Gastrocnemius medialis (tissue), 4 donors: ENCODE results near the gene HIP1R. TPM values are rescaled to one million over a fixed set of nuclear protein-coding genes. Genes with fewer than 3 reads are reported as not detected.
A peak's percentile ranks its signal among the peaks of the same experiment; 100 is the strongest.
"Not testable (repeated sequence)": the region's sequence is repeated elsewhere in the genome, so short reads cannot be mapped to it uniquely, and the experiment has no call there.

Experiments
- ATAC-seq, 2 donors: fragments of 150-250 bp; one replicate each; pipeline ENCODE4 v1.9.1; 2016
- DNase-seq, 2 donors: peaks; one replicate each; pipeline ENCODE4 v3.0.0-alpha.2; 2019
- H3K27ac ChIP-seq, 4 donors: fragments of 200-600 bp; sonication (generic); 1 replicate in 1 of 4; 2 replicates in 3 of 4; pipeline ENCODE4 v1.5.1; 2016 to 2018; ENCODE audit warnings: mild to moderate bottlenecking in 2 of 4, moderate library complexity in 1 of 4
- H3K27me3 ChIP-seq, 3 donors: fragments of 200-600 bp; sonication (generic) in 2 of 3; 1 replicate in 1 of 3; 2 replicates in 2 of 3; pipeline versions ENCODE4 v1.5.1 to v1.6.0; 2016 to 2019; ENCODE audit warnings: mild to moderate bottlenecking in 1 of 3, moderate library complexity in 1 of 3
- H3K36me3 ChIP-seq, 2 donors: fragments of 200-600 bp; sonication (generic) in 1 of 2; one replicate each; pipeline ENCODE4 v1.5.1; 2017 to 2018
- H3K4me1 ChIP-seq, 2 donors: fragments of 200-600 bp; sonication (generic) in 1 of 2; one replicate each; pipeline ENCODE4 v1.5.1; 2016 to 2017; ENCODE audit warnings: mild to moderate bottlenecking in 2 of 2
- H3K4me3 ChIP-seq, 4 donors: fragments of 200-600 bp; sonication (generic) in 3 of 4; 1 replicate in 1 of 4; 2 replicates in 3 of 4; pipeline ENCODE4 v1.5.1; 2016 to 2019; ENCODE audit warnings: mild to moderate bottlenecking in 2 of 4
- H3K9me3 ChIP-seq, 3 donors: fragments of 200-600 bp; sonication (generic) in 2 of 3; 1 replicate in 1 of 3; 2 replicates in 2 of 3; pipeline ENCODE4 v1.5.1; 2016 to 2019
- POLR2A ChIP-seq, 2 donors: fragments of 450-650 bp; IDR thresholded peaks; one replicate each; pipeline ENCODE4 v1.6.1; 2017; ENCODE audit warnings: antibody characterized with exemption in 2 of 2, mild to moderate bottlenecking in 2 of 2, moderate library complexity in 2 of 2
- in situ Hi-C, 4 donors: fragments of 200-750 bp; cut with MboI; loops; one replicate each; pipeline versions ENCODE4 v1.15.0 to v1.8.0; 2017; ENCODE audit warnings: low sequenced_read_pairs in 4 of 4
- intact Hi-C: fragments of 100-400 bp; cut with DNase I; formaldehyde crosslinking; loops from one replicate; pipeline ENCODE4 v1.15.1; 2023; ENCODE audit warnings: low total_unique reads
- total RNA-seq, 4 donors: library from RNA; depleted of rRNA; stranded (reverse); fragments of >200 nt; gene quantifications; one replicate each; pipeline versions ENCODE4 v1.1.0 to v1.2.3, GENCODE V29; 2016
- TF ChIP-seq, protein P1 (sequence below), 5 experiments: fragments of 450-650 bp in 3 of 5; fragments of 200-600 bp in 2 of 5; sonication (generic) in 2 of 5; IDR thresholded peaks in 4 of 5; conservative IDR thresholded peaks in 1 of 5; 1 replicate in 4 of 5; 2 replicates in 1 of 5; pipeline ENCODE4 v1.5.1; 2016 to 2019; ENCODE audit warnings: antibody characterized with exemption in 5 of 5, mild to moderate bottlenecking in 3 of 5, moderate library complexity in 3 of 5

Gene HIP1R
- total RNA-seq, 4 donors from 2014 or later: 9.3 to 14.8 (median 14.5) TPM

DNA sequence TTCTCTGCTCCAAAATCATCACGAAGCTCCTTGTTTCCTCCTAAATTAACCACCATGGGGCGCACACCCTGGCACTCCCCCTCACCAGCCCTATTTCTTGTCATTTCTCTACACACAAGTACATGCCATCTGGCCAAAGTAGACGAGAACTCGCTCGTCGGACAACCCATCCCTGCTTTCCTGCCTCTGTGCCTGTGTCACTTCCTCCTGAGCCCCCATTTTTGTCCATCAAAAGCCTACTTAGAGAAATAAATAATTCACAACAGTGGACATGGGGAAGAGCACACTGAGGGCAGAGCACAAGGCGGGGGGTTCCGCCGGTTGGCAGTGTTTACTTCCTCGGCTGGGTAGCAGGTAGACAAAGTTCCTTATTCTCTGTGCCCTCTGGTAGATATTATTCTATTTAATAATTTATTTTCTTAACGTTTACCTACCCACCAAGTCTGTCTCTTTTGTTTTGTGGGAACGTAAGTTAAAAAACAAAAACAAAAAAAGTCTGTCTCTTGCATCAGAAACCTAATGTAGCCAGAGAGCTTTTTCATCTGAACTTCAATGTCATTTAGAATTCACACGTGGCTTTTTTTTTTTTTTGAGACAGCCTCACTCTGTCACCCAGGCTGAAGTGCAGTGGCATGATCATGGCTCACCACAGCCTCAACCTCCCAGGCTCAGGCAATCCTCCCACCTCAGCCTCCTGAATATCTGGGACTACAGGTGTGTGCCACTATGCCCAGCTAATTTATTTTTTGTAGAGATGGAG, 54.7 kb downstream of the HIP1R start:
- Histone ChIP-seq H3K27me3 (no peaks in the 10 kb centered on the region), H3K4me1 (peaks cover 65 to 66% of the 10 kb centered on the region in 2 donors), H3K27ac (peak overlapping the region in 2 of 4 donors; percentile 8 to 60), H3K4me3 (no peak overlapping the region), H3K36me3 (no peaks in the 10 kb centered on the region), H3K9me3 (no peaks in the 10 kb centered on the region)
- in situ Hi-C loops: no loop called here
- DNase-seq (no peak), ATAC-seq (no peak)
- intact Hi-C loops: no loop called here
- TF ChIP-seq, protein P1, sequence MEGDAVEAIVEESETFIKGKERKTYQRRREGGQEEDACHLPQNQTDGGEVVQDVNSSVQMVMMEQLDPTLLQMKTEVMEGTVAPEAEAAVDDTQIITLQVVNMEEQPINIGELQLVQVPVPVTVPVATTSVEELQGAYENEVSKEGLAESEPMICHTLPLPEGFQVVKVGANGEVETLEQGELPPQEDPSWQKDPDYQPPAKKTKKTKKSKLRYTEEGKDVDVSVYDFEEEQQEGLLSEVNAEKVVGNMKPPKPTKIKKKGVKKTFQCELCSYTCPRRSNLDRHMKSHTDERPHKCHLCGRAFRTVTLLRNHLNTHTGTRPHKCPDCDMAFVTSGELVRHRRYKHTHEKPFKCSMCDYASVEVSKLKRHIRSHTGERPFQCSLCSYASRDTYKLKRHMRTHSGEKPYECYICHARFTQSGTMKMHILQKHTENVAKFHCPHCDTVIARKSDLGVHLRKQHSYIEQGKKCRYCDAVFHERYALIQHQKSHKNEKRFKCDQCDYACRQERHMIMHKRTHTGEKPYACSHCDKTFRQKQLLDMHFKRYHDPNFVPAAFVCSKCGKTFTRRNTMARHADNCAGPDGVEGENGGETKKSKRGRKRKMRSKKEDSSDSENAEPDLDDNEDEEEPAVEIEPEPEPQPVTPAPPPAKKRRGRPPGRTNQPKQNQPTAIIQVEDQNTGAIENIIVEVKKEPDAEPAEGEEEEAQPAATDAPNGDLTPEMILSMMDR (IDR thresholded peaks at IDR 0.05 in 4 of 5, conservative IDR thresholded peaks at IDR 0.05 in 1 of 5): no peak
- no peak for TF ChIP-seq POLR2A (IDR thresholded peaks at IDR 0.05)

DNA sequence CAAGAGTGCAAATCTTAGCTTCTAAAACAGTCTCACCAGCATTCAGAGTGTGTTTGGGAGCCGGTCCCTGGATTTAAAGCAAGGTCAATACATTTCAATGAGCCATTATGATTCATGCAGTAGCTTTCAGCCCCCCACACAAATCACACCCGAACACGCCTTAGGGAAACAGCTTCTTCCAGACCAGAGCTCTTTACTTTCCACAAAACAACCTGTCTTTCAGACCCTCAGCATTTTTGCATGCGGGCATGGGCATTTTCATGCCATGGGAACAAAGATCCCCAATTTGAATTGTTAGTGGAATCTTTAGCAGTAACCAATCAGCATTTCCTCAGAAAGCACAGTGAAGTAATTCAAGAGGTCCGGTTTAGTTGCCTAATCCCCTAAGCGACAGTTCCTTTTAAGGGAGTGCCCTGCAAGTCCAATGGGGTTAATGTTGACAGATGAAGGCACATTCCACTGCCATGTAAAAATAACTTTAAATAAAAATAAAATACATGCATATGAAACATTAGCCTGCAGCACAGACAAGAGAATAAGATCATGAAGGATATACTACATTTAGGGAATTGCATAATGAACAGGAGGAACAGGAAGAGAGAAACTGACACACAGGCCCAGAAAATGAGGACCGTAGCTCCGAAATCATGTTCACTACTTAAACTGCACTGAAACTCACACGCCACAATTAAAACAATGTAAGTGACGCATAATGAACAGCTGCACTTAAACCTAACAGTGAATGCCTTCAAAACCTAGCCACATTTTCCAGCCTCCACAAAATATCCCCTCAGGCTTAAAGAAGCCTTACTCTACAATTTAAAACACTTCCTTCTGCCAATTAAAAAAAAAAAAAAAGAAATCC, 56.6 kb downstream of the HIP1R start:
- no peaks in the 10 kb centered on the region for H3K36me3 ChIP-seq
- H3K4me3 ChIP-seq: peak overlapping the region in 2 of 4 donors; percentile 7 to 36
- in situ Hi-C loops (no loop called here), intact Hi-C loops (no loop called here)
- no peaks in the 10 kb centered on the region for H3K9me3 ChIP-seq
- H3K27me3 ChIP-seq: no peaks in the 10 kb centered on the region
- peaks cover 63 to 70% of the 10 kb centered on the region in 2 donors for H3K4me1 ChIP-seq
- peak overlapping the region; percentile 40 to 54 (median 48) for H3K27ac ChIP-seq
- no peak for DNase-seq
- ATAC-seq: no peak
- TF ChIP-seq, protein P1 (IDR thresholded peaks at IDR 0.05 in 4 of 5, conservative IDR thresholded peaks at IDR 0.05 in 1 of 5): no peak
- TF ChIP-seq POLR2A (IDR thresholded peaks at IDR 0.05): no peak

DNA sequence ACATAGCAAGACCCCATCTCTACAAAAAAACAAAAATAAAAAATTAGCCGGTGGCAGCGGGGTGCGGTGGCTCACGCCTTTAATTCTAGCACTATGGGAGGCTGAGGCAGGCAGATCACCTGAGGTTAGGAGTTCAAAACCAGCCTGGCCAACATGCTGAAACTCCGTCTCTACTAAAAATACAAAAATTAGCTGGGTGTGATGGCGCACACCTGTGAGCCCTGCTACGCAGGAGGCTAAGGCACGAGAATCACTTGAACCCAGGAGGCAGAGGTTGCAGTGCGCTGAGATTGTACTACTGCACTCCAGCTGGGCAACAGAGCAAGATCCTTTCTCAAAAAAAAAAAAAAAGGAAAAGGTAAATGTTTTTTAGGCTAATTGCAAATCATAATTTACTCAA, 57.5 kb downstream of the HIP1R start:
- H3K9me3 ChIP-seq, in situ Hi-C loops, DNase-seq, intact Hi-C loops, H3K36me3 ChIP-seq, H3K27me3 ChIP-seq, ATAC-seq: not testable (repeated sequence)
- Histone ChIP-seq H3K4me3 (peak overlapping the region in 1 of 4 donors; percentile 36), H3K27ac (peak overlapping the region in 3 of 4 donors; percentile 7 to 84 (median 53)), H3K4me1 (peaks cover 57 to 64% of the 10 kb centered on the region in 2 donors)

DNA sequence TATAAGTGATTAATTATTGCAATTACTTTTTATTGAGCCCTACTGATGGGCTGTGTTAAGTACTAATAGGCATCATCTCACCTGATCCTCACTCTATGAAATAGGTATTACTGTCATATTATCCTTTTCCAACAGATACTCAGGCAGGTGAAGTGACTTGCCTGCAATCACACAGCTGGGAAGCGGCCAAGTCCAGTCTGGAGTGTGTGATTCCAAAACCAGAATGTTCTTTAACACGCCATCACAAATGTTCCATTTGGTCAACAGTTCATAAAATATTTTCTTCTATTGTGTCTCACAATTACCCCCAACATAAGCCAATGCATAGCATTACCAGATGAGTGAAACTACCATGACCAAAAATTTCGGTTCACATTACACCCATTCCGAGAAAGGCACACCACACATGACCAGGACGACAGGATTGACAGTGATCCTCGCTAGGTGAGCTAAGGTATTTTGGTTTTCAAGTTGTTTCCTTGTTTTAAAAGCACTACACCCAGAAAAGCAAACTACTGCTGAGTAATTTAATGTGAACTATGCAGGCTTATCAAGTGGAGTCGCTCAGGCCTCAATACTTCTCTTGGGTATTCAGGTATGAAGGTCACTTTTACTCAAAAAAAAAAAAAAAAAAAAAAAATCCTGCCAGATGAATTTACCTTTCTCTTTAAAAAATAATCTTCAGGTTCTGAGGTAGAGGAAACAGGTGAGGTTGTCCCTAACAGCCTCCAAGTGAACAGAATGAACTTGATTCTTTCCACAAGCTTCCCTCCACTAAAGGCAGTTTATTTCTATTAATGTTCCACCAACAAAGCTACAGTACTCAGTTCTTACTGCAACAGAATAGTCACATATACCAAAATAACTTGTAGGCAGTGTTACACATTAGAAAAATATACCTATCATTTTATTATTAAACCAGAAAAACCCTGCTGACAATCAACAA, 58.2 kb downstream of the HIP1R start:
- peak overlapping the region in 2 of 4 donors; percentile 82 to 96 for H3K4me3 ChIP-seq
- DNase-seq (no peak), ATAC-seq (no peak)
- no peak for TF ChIP-seq POLR2A (IDR thresholded peaks at IDR 0.05)
- TF ChIP-seq, protein P1 (IDR thresholded peaks at IDR 0.05 in 4 of 5, conservative IDR thresholded peaks at IDR 0.05 in 1 of 5): no peak
- intact Hi-C loops: no loop called here
- H3K9me3 ChIP-seq: no peaks in the 10 kb centered on the region
- peaks cover 50 to 62% of the 10 kb centered on the region in 2 donors for H3K4me1 ChIP-seq
- in situ Hi-C loops: no loop called here
- H3K27ac ChIP-seq: peak overlapping the region; percentile 79 to 85 (median 84)
- H3K36me3 ChIP-seq: no peaks in the 10 kb centered on the region
- H3K27me3 ChIP-seq: no peaks in the 10 kb centered on the region
